ENCODE results near the gene SCNM1. TPM values are rescaled to one million over a fixed set of nuclear protein-coding genes. Genes with fewer than 3 reads are reported as not detected.
A peak's percentile ranks its signal among the peaks of the same experiment; 100 is the strongest.

SCNM1 gene
- total RNA-seq, 1 donor = 25.3 TPM

GRCh38 chr1:151146072-151146411 is 19.9 kb upstream of the SCNM1 start:
- peak; percentile 80 for DNase-seq (ENCODE audit: insufficient read length, low spot score, missing footprints)

GRCh38 chr1:151146412-151147131 is 19.4 kb upstream of the SCNM1 start, which contains the start of gene SEMA6C:
SEMA6C (minus strand) TSS chr1:151146631; CDS start chr1:151142621, 4,010 bp downstream.
- Histone ChIP-seq H3K27me3 (ENCODE audit: insufficient read depth, low read length) (peaks cover 11% of the 10 kb centered on the region), H2AFZ (ENCODE audit: low read length) (peak within 1 kb of the TSS; percentile 93), H3K27ac (ENCODE audit: low read depth, low read length) (peak within 1 kb of the TSS; percentile 58), H3K9me3 (ENCODE audit: low read depth, low read length) (no peaks in the 10 kb centered on the region), H3K4me2 (ENCODE audit: insufficient read depth, low read length) (peak within 1 kb of the TSS; percentile 85), H3K36me3 (ENCODE audit: insufficient read depth, low read length) (no peaks in the 10 kb centered on the region), H3K4me1 (ENCODE audit: insufficient read depth, low read length) (peaks cover 16% of the 10 kb centered on the region), H3K79me2 (ENCODE audit: insufficient read depth, low read length) (no peaks in the 10 kb centered on the region), H3K4me3 (ENCODE audit: insufficient read depth, low read length) (peak within 1 kb of the TSS; percentile 83), H4K20me1 (ENCODE audit: insufficient read depth, low read length) (peaks cover 2% of the 10 kb centered on the region)
- TF ChIP-seq, protein P1, sequence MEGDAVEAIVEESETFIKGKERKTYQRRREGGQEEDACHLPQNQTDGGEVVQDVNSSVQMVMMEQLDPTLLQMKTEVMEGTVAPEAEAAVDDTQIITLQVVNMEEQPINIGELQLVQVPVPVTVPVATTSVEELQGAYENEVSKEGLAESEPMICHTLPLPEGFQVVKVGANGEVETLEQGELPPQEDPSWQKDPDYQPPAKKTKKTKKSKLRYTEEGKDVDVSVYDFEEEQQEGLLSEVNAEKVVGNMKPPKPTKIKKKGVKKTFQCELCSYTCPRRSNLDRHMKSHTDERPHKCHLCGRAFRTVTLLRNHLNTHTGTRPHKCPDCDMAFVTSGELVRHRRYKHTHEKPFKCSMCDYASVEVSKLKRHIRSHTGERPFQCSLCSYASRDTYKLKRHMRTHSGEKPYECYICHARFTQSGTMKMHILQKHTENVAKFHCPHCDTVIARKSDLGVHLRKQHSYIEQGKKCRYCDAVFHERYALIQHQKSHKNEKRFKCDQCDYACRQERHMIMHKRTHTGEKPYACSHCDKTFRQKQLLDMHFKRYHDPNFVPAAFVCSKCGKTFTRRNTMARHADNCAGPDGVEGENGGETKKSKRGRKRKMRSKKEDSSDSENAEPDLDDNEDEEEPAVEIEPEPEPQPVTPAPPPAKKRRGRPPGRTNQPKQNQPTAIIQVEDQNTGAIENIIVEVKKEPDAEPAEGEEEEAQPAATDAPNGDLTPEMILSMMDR (IDR thresholded peaks at IDR 0.05; ENCODE audit: extremely low read depth, low read depth, low read length) = no peak
- peak; percentile 98 for DNase-seq (ENCODE audit: insufficient read length, low spot score, missing footprints)

More at GRCh38 chr1:151146072-151146411, 19.9 kb upstream of the SCNM1 start:
- Histone ChIP-seq H4K20me1 (ENCODE audit: insufficient read depth, low read length) (peaks cover 2% of the 10 kb centered on the region), H2AFZ (ENCODE audit: low read length) (peak overlapping the region; percentile 78), H3K4me3 (ENCODE audit: insufficient read depth, low read length) (peak overlapping the region; percentile 83), H3K4me1 (ENCODE audit: insufficient read depth, low read length) (peaks cover 16% of the 10 kb centered on the region), H3K36me3 (ENCODE audit: insufficient read depth, low read length) (no peaks in the 10 kb centered on the region), H3K27me3 (ENCODE audit: insufficient read depth, low read length) (peaks cover 11% of the 10 kb centered on the region), H3K79me2 (ENCODE audit: insufficient read depth, low read length) (no peaks in the 10 kb centered on the region), H3K27ac (ENCODE audit: low read depth, low read length) (no peak overlapping the region), H3K9me3 (ENCODE audit: low read depth, low read length) (no peaks in the 10 kb centered on the region), H3K4me2 (ENCODE audit: insufficient read depth, low read length) (peak overlapping the region; percentile 85)
- TF ChIP-seq, protein P1 (IDR thresholded peaks at IDR 0.05; ENCODE audit: extremely low read depth, low read depth, low read length) = no peak

DNA sequence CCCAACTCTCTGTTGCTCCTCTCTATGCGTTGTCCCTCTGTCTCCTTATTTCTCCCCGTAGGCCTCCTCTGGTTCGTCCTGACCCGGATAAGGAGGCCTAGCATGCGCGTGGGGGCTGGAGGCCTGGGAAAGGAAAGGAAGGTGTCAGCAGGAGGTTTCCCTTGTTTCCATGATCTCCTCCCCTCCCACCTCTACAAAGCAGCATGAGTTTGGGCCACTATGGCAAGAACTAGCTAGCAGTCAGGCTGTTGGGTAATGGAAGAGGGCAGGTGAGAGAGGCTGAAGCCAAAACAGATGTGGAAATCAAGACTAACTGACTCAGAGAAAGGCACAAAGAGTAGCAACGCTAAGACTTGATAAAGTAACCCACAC is 18.8 kb upstream of the SCNM1 start:
- no peak for DNase-seq (ENCODE audit: insufficient read length, low spot score, missing footprints)
- Histone ChIP-seq H2AFZ (ENCODE audit: low read length) (peak overlapping the region; percentile 93), H3K9me3 (ENCODE audit: low read depth, low read length) (no peaks in the 10 kb centered on the region), H3K4me1 (ENCODE audit: insufficient read depth, low read length) (peaks cover 16% of the 10 kb centered on the region), H3K79me2 (ENCODE audit: insufficient read depth, low read length) (no peaks in the 10 kb centered on the region), H3K4me2 (ENCODE audit: insufficient read depth, low read length) (peak overlapping the region; percentile 85), H3K27ac (ENCODE audit: low read depth, low read length) (peak overlapping the region; percentile 58), H3K27me3 (ENCODE audit: insufficient read depth, low read length) (peaks cover 11% of the 10 kb centered on the region), H3K4me3 (ENCODE audit: insufficient read depth, low read length) (peak overlapping the region; percentile 83), H3K36me3 (ENCODE audit: insufficient read depth, low read length) (no peaks in the 10 kb centered on the region), H4K20me1 (ENCODE audit: insufficient read depth, low read length) (peaks cover 2% of the 10 kb centered on the region)
- TF ChIP-seq, protein P1 (IDR thresholded peaks at IDR 0.05; ENCODE audit: extremely low read depth, low read depth, low read length) = no peak

GRCh38 chr1:151147665-151148064 is 18.3 kb upstream of the SCNM1 start:
- Histone ChIP-seq H3K36me3 (ENCODE audit: insufficient read depth, low read length) (no peaks in the 10 kb centered on the region), H3K4me2 (ENCODE audit: insufficient read depth, low read length) (no peak overlapping the region), H2AFZ (ENCODE audit: low read length) (no peak overlapping the region), H3K9me3 (ENCODE audit: low read depth, low read length) (no peaks in the 10 kb centered on the region), H3K4me1 (ENCODE audit: insufficient read depth, low read length) (peaks cover 16% of the 10 kb centered on the region), H3K27ac (ENCODE audit: low read depth, low read length) (peak overlapping the region; percentile 58), H3K27me3 (ENCODE audit: insufficient read depth, low read length) (peaks cover 11% of the 10 kb centered on the region), H3K4me3 (ENCODE audit: insufficient read depth, low read length) (no peak overlapping the region), H3K79me2 (ENCODE audit: insufficient read depth, low read length) (no peaks in the 10 kb centered on the region), H4K20me1 (ENCODE audit: insufficient read depth, low read length) (peaks cover 2% of the 10 kb centered on the region)
- no peak for DNase-seq (ENCODE audit: insufficient read length, low spot score, missing footprints)
- TF ChIP-seq, protein P1 (IDR thresholded peaks at IDR 0.05; ENCODE audit: extremely low read depth, low read depth, low read length) = no peak
